T-helper 1 cell (primary cell): ENCODE results near the gene NME7.
"Not testable (repeated sequence)": the region's sequence is repeated elsewhere in the genome, so short reads cannot be mapped to it uniquely, and the experiment has no call there.

Experiments
- DNase-seq, 5 donors: peaks; one replicate each; pipeline ENCODE4 v3.0.0-alpha.2; 2012 to 2020
- total RNA-seq, 4 donors: gene quantifications; one replicate each; lab custom pipeline; 2026; lab: John Stamatoyannopoulos, UW

Gene NME7
- 3.9 to 6.8 (median 5.7) reads per million in 4 donors for total RNA-seq

- DNase-seq, result peak; percentile 94 to 99 (median 97)
Observed at GRCh38 chr1:169367686-169368405, at the start of gene NME7, which contains the start of gene BLZF1. TSS of gene NME7 (minus strand) at chr1:169367797. CDS start at chr1:169367710, 87 bp downstream. TSS of gene BLZF1 (plus strand) at chr1:169368195. CDS start at chr1:169369523, 1,328 bp downstream.

- no peak for DNase-seq
Observed at GRCh38 chr1:169414952-169415351, 47.4 kb upstream of the NME7 start.

GRCh38 chr1:169408340-169408739, 40.7 kb upstream of the NME7 start:
- DNase-seq, result not testable (repeated sequence)

GRCh38 chr1:169402578-169402977, 35.0 kb upstream of the NME7 start:
- DNase-seq, result not testable (repeated sequence)

- DNase-seq, result no peak
Observed at GRCh38 chr1:169395955-169396354, 28.4 kb upstream of the NME7 start.

- DNase-seq, result no peak
Observed at GRCh38 chr1:169392406-169392805, 24.8 kb upstream of the NME7 start.

- DNase-seq, result peak in 1 of 5 donors; percentile 81
Observed at GRCh38 chr1:169390303-169390702, 22.7 kb upstream of the NME7 start.

GRCh38 chr1:169387399-169387798, 19.8 kb upstream of the NME7 start:
- DNase-seq, result no peak

GRCh38 chr1:169383449-169383848, 15.9 kb upstream of the NME7 start:
- no peak for DNase-seq

GRCh38 chr1:169381162-169381561, 13.6 kb upstream of the NME7 start:
- DNase-seq, result no peak

- DNase-seq, result peak in 1 of 5 donors; percentile 77
Observed at GRCh38 chr1:169371404-169371803, 3.8 kb upstream of the NME7 start.

GRCh38 chr1:169368406-169368769, 791 bp upstream of the NME7 start:
- peak; percentile 9 to 67 (median 13) for DNase-seq

- no peak for DNase-seq
Observed at GRCh38 chr1:169367096-169367685, 406 bp downstream of the NME7 start.

GRCh38 chr1:169364948-169365347, 2.6 kb downstream of the NME7 start:
- peak in 1 of 5 donors; percentile 78 for DNase-seq

GRCh38 chr1:169363046-169363730, 4.4 kb downstream of the NME7 start:
- peak in 1 of 5 donors; percentile 85 for DNase-seq

GRCh38 chr1:169361281-169361680, 6.3 kb downstream of the NME7 start:
- DNase-seq, result no peak

- no peak for DNase-seq
Observed at GRCh38 chr1:169360415-169360814, 7.2 kb downstream of the NME7 start.

- DNase-seq, result peak in 2 of 5 donors; percentile 23 to 48
Observed at GRCh38 chr1:169348383-169349036, 19.1 kb downstream of the NME7 start.

- no peak for DNase-seq
Observed at GRCh38 chr1:169347688-169348382, 19.8 kb downstream of the NME7 start.

GRCh38 chr1:169346036-169346589, 21.5 kb downstream of the NME7 start:
- DNase-seq, result no peak

GRCh38 chr1:169345511-169345910, 22.1 kb downstream of the NME7 start:
- DNase-seq, result no peak

GRCh38 chr1:169342096-169342495, 25.5 kb downstream of the NME7 start:
- DNase-seq, result not testable (repeated sequence)
